PFSK-1 (cell line): ENCODE measurements around the gene FMNL1.

ENCODE experiments used
- FOXP2 ChIP-seq: optimal IDR thresholded peaks from 2 replicates; pipeline ENCODE3; 2011; ENCODE audit warnings: borderline replicate concordance, control low read depth, inconsistent platforms; ENCODE audit not compliant: insufficient read depth; ENCODE audit errors: extremely low read length, extremely low read depth
- POLR2AphosphoS5 ChIP-seq: IDR thresholded peaks from 2 replicates; pipeline ENCODE4 v1.6.1; 2012; ENCODE audit warnings: low read depth, mild to moderate bottlenecking, control low read depth, low read length, moderate library complexity
- REST ChIP-seq, 2 experiments: IDR thresholded peaks; 2 replicates each; pipeline versions ENCODE4 v1.6.1 to v1.8.0; 2011 to 2012; ENCODE audit warnings: low read depth in 2 of 2, low read length in 2 of 2, control low read depth in 1 of 2, inconsistent platforms in 1 of 2, mild to moderate bottlenecking in 1 of 2, moderate library complexity in 1 of 2; ENCODE audit not compliant: insufficient read depth in 1 of 2
- SIN3A ChIP-seq: IDR thresholded peaks from 2 replicates; pipeline ENCODE4 v1.6.1; 2012; ENCODE audit warnings: mild to moderate bottlenecking, low read length, moderate library complexity, borderline replicate concordance; ENCODE audit not compliant: insufficient read depth
- TAF1 ChIP-seq: IDR thresholded peaks from 2 replicates; pipeline ENCODE4 v1.6.1; 2012; ENCODE audit warnings: low read length, control low read depth, borderline replicate concordance; ENCODE audit not compliant: insufficient read depth

Gene FMNL1

GRCh38 chr17:45242029-45242414, 20.3 kb downstream of the FMNL1 start:
- TF ChIP-seq FOXP2: no peak
- TF ChIP-seq SIN3A: no peak
- no peak for TF ChIP-seq POLR2AphosphoS5
- TF ChIP-seq REST (IDR thresholded peaks at IDR 0.05; ENCODE audit: insufficient read depth in 1 of 2, low read depth in 2 of 2, low read length in 2 of 2): no peak
- TF ChIP-seq TAF1: no peak

GRCh38 chr17:45243750-45244149, 22.1 kb downstream of the FMNL1 start:
- no peak for TF ChIP-seq SIN3A
- no peak for TF ChIP-seq FOXP2
- TF ChIP-seq POLR2AphosphoS5: no peak
- no peak for TF ChIP-seq REST (IDR thresholded peaks at IDR 0.05; ENCODE audit: insufficient read depth in 1 of 2, low read depth in 2 of 2, low read length in 2 of 2)
- no peak for TF ChIP-seq TAF1

- no peak for TF ChIP-seq TAF1
- no peak for TF ChIP-seq POLR2AphosphoS5
- no peak for TF ChIP-seq SIN3A
- TF ChIP-seq FOXP2: no peak
- TF ChIP-seq REST (IDR thresholded peaks at IDR 0.05; ENCODE audit: insufficient read depth in 1 of 2, low read depth in 2 of 2, low read length in 2 of 2): no peak
Measured at GRCh38 chr17:45244725-45245656, 23.3 kb downstream of the FMNL1 start.

- TF ChIP-seq SIN3A: no peak
- TF ChIP-seq REST (IDR thresholded peaks at IDR 0.05; ENCODE audit: insufficient read depth in 1 of 2, low read depth in 2 of 2, low read length in 2 of 2): no peak
- TF ChIP-seq TAF1: no peak
- TF ChIP-seq POLR2AphosphoS5: no peak
- TF ChIP-seq FOXP2: no peak
Measured at GRCh38 chr17:45246338-45246737, 24.7 kb downstream of the FMNL1 start.
